Smooth muscle cell of the brain vasculature (primary cell): Measurements from ENCODE around the gene GALM.
"Not testable (repeated sequence)": the region's sequence is repeated elsewhere in the genome, so short reads cannot be mapped to it uniquely, and the experiment has no call there.

ENCODE experiments used
- DNase-seq: peaks from one replicate; pipeline ENCODE4 v3.0.0-alpha.2; 2012; ENCODE audit warnings: low read depth, low spot score

GALM gene

GRCh38 chr2:38665854-38666555, at the start of gene GALM:
GALM (plus strand) TSS chr2:38666114; CDS start chr2:38666162, 48 bp downstream.
- peak; percentile 84 for DNase-seq

DNA sequence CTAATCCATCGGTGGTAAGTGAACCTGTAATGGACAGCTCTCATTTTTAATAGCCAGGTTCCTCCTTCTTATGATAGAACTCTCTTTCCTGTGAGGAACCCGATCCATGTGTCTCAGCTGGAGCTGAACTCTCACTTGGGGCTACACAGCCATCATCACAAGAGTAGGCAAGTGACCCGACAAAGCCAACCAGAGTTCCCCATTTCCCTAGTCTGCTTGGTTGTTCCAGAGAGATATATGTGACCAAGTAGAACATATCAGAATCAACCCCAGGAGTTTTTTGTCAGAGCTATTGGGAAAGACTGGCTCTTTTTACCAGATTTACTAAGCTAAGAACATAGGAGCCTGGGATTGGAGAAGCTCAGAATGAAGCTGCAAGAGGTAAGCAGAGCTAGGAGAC, 48.6 kb upstream of the GALM start:
- DNase-seq: no peak

DNA sequence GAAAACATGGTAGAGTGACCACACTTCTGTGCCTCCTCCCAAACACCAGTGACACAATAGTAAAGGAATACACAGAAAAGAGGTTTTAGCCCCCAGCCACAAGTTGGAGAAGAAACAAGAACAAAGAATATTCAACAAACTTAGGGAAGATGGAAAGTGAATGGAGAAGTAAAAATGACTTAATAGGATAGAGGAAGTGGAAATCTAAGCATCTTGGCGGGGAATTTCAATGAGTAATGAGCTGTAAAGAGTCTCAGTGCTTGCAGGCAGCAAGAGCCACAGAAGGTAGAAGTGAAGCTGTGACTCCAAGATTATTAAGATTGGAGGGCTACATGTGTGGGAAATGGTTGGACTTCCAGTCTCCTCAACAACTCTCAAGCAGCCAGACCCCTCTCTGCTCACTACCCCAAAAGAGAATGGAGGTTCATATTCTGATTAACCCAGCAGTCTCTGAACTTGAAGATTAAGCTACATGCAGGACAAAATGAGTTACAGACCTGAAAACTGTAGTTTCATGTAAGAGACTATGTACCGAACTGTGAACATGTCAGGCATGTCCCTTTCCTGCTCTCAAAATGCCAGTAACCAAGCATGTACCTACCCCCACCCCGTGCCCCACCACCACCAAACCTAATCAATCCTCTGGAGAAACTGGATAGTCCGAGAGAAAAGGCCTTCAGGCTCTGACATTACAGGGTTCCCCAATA, 46.3 kb upstream of the GALM start:
- DNase-seq: no peak

- peak; percentile 76 for DNase-seq
Measured at GRCh38 chr2:38620282-38620977, 45.5 kb upstream of the GALM start.

- DNase-seq: no peak
Measured at GRCh38 chr2:38621018-38621417, 44.9 kb upstream of the GALM start.

DNA sequence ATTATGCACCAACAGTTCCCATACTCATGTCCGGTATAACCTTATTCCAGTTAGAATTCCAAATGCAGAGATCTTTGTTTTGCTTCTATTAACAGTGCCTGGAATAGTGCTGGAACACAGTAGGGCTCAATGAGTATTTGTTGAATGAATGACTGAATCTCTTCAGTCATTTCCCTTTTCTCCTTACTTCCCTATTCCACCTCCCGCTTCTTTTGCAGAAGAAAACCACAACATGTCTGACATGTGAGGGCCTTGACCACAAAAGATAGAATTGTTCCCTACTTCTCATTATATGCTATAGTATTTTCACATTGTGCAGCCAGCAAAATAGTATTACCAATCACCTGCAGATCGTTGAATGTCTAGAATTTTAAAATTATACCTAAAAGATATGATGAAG, 43.7 kb upstream of the GALM start:
- DNase-seq: no peak

GRCh38 chr2:38626326-38627035, 39.4 kb upstream of the GALM start:
- DNase-seq: no peak

GRCh38 chr2:38627391-38627790, 38.5 kb upstream of the GALM start:
- DNase-seq: no peak

DNA sequence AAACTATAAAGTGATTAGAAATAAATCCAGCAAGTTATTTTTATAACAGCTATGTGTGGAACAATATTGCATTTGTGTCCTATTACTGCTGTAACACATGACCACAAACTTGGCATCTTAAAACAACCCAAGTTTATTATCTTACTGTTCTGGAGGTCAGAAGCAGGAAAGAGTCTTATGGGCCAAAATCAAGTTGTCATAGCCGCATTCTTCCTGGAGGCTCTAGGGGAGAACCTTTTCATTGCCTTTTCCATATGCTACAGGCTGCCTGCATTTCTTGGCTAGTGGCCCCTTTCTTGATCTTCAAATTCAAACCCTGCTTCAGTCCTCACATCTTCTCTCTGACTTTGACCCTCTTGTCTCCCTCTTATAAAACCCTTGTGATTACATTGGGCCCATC, 36.2 kb upstream of the GALM start:
- no peak for DNase-seq

- no peak for DNase-seq
Measured at GRCh38 chr2:38631976-38632375, 33.9 kb upstream of the GALM start.

DNA sequence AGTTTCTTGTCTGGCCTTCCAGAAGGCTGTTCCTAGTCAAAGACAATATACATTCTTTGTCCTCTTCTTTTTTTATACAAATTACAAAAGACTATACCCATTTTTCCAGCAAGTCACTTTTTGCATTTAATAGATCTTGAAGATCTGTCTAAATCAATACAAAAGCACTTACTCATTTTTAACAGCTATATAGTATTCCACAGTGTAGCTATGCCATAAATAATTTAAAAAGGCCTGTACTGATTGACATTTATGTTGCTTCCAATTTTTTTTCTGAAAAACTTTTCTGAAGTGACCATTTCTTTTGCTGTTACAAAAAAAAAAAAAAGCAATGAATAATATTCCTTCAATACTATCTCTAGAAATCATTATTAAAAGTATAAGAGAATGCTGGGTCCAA, 32.9 kb upstream of the GALM start:
- DNase-seq: no peak

GRCh38 chr2:38633895-38634294, 32.0 kb upstream of the GALM start:
- DNase-seq: no peak

GRCh38 chr2:38634684-38635083, 31.2 kb upstream of the GALM start:
- DNase-seq: no peak

DNA sequence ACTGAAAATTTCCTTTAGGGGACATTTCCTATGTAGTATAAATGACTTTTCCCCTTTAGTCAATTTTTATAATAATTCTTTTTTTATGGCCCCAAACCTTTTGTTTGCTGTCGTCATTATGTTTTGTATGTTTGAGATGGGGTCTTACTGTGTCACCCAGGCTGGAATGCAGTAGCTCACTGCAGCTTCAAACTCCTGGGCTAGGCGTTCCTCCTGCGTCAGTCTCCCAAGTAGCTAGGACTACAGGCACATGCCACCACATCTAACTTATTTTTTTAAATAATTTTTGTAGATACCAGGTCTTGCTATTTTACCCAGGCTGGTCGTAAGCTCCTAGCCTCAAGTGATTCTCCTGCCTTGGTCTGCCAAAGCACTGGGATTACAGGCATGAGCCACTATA, 30.8 kb upstream of the GALM start:
- DNase-seq: no peak

DNA sequence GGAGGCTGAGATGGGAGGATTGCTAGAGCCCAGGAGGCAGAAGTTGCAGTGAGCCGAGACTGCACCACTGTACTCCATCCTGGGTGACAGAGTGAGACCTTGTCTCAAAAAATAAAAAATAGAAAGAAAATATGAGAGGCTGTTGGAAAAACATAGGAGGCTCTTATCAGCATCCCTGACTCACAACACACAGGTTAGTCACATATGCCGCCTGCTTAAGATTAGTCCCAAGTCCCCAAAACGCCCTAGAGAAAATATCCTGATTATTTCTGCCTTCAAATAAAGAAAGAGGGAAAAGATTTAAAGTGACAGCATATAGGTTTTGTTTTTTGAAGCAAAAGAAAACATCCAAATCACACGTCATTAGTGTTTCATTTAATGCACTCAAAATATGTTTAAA, 29.8 kb upstream of the GALM start:
- DNase-seq: no peak

DNA sequence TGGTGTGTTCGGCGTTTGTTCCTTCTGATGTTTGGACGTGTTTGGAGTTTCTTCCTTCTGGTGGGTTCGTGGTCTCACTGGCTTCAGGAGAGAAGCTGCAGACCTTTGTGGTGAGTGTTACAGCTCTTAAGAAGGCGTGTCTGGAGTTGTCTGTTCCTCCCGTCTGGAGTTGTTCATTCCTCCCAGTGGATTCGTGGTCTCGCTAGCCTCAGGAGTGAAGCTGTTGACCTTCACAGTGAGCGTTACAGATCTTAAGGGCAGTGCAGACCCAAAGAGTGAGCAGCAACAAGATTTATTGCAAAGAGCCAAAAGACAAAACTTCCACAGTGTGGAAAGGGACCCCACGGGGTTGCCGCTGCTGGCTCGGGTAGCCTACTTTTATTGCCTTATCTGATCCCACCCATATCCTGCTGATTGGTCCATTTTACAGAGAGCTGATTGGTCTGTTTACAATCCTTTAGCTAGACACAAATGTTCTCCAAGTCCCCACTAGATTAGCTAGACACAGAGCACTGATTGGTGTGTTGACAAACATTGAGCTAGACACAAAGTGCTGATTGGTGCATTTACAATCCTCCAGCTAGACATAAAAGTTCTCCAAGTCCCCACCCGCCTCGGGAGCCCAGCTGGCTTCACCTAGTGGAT, 23.4 kb upstream of the GALM start:
- DNase-seq: not testable (repeated sequence)

GRCh38 chr2:38643021-38643671, 22.8 kb upstream of the GALM start:
- DNase-seq: no peak

GRCh38 chr2:38643683-38644511, 22.0 kb upstream of the GALM start:
- DNase-seq: not testable (repeated sequence)

DNA sequence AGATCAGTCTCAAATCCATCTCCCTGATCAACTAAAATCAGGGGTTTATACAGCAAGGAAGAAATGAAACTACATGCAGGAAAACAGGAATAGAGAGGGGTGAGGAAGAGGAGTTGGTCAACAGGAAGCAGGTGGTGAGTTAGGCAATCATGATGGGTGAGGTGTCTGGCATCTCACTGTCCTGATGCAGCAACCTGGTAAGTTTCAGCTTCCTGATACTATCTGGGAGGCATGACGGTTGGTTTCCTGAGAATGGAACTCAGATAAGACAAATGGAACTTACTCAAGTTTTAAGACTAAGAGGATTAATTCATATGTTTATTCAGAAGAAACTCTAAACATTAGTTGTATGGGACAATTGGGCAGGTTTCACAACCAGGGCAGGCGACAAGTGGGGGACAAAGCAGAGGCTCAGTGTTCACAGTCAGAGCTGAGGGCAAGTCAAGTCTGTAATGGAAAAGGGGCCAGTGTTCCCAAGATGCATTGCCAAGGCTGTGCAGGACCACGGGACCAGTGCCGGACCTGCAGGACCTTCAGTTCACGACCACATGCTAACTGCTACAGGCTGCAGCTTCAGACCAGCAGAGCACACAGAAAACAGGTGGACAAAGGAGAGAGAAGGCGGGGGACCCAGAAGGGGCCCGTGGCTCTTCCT, 17.7 kb upstream of the GALM start:
- no peak for DNase-seq
